Activated CD8-positive, alpha-beta T cell treated with anti-CD3 and anti-CD28 coated beads for 36 hours (primary cell): ENCODE measurements around the gene DIS3L2. TPM values are rescaled to one million over a fixed set of nuclear protein-coding genes. Genes with fewer than 3 reads are reported as not detected.

Experiments used
- ATAC-seq: fragments of 200-7000 bp; cut with Tn5 transposase; one replicate; pipeline ENCODE4 v1.10.0; 2021; ENCODE audit warnings: mild to moderate bottlenecking, moderate library complexity
- CTCF ChIA-PET: fragments of 350-600 bp; sonication (Branson Sonifier 250); formaldehyde crosslinking; loops from one replicate; lab custom pipeline; 2021; ENCODE audit warnings: antibody characterized with exemption; lab: Charles Lee
- POLR2A ChIA-PET: fragments of 350-600 bp; sonication (Branson Sonifier 250); formaldehyde crosslinking; loops from one replicate; lab custom pipeline; 2021; ENCODE audit warnings: antibody characterized with exemption; lab: Charles Lee
- DNase-seq: peaks from one replicate; pipeline ENCODE4 v3.0.0-alpha.2; 2020
- H3K27ac Mint-ChIP-seq: one replicate; pipeline ENCODE4 v1.8.0; 2021; ENCODE audit warnings: mild to moderate bottlenecking, mixed read lengths
- H3K27me3 Mint-ChIP-seq: one replicate; pipeline ENCODE4 v1.8.0; 2021; ENCODE audit warnings: mixed read lengths
- H3K36me3 Mint-ChIP-seq: one replicate; pipeline ENCODE4 v1.8.0; 2021; ENCODE audit warnings: low read depth, mixed read lengths
- H3K4me1 Mint-ChIP-seq: one replicate; pipeline ENCODE4 v1.8.0; 2021; ENCODE audit warnings: low read depth, mixed read lengths
- H3K4me3 Mint-ChIP-seq: one replicate; pipeline ENCODE4 v1.8.0; 2021; ENCODE audit warnings: mild to moderate bottlenecking, moderate library complexity, mixed read lengths
- H3K9me3 Mint-ChIP-seq: one replicate; pipeline ENCODE4 v1.8.0; 2021; ENCODE audit warnings: mixed read lengths
- CTCF ChIP-seq: fragments of 200-600 bp; IDR thresholded peaks from one replicate; pipeline ENCODE4 v1.8.0; 2022; ENCODE audit warnings: antibody characterized with exemption, mild to moderate bottlenecking
- intact Hi-C: fragments of 100-400 bp; cut with micrococcal nuclease; formaldehyde crosslinking; loops from one replicate; pipeline ENCODE4 v1.10.0; 2022
- total RNA-seq, 2 experiments: library from RNA; stranded (reverse); gene quantifications; one replicate each; pipeline ENCODE4 v1.2.3, GENCODE V29; 2021

The DIS3L2 gene
- total RNA-seq, 2 experiments from 2014 or later: 26.5 to 27.2 TPM

- H3K4me1 Mint-ChIP-seq: peaks cover 3% of the 10 kb centered on the region
- ATAC-seq: no peak
- H3K9me3 Mint-ChIP-seq: no peaks in the 10 kb centered on the region
- ChIA-PET POLR2A (no interaction called here), CTCF (no interaction called here)
- H3K36me3 Mint-ChIP-seq: no peaks in the 10 kb centered on the region
- H3K27ac Mint-ChIP-seq: no peak overlapping the region
- no peak for DNase-seq
- no peak overlapping the region for H3K4me3 Mint-ChIP-seq
- H3K27me3 Mint-ChIP-seq: peaks cover 27% of the 10 kb centered on the region
- no peak for TF ChIP-seq CTCF
- intact Hi-C loops: no loop called here
These were observed 391.1 kb downstream of the DIS3L2 start for GRCh38 chr2:232352511-232353091.

GRCh38 chr2:232353096-232353495 lies 391.6 kb downstream of the DIS3L2 start:
- Mint-ChIP-seq H3K4me3 (no peak overlapping the region), H3K9me3 (no peaks in the 10 kb centered on the region), H3K27ac (no peak overlapping the region), H3K4me1 (peaks cover 3% of the 10 kb centered on the region), H3K27me3 (peaks cover 27% of the 10 kb centered on the region), H3K36me3 (no peaks in the 10 kb centered on the region)
- no peak for TF ChIP-seq CTCF
- CTCF ChIA-PET: no interaction called here
- intact Hi-C loops: no loop called here
- DNase-seq: no peak
- no peak for ATAC-seq
- POLR2A ChIA-PET: no interaction called here

GRCh38 chr2:232353660-232354059 lies 392.1 kb downstream of the DIS3L2 start:
- Mint-ChIP-seq H3K27me3 (peaks cover 27% of the 10 kb centered on the region), H3K9me3 (no peaks in the 10 kb centered on the region), H3K27ac (no peak overlapping the region), H3K36me3 (no peaks in the 10 kb centered on the region), H3K4me1 (peaks cover 3% of the 10 kb centered on the region), H3K4me3 (no peak overlapping the region)
- no peak for TF ChIP-seq CTCF
- ATAC-seq (no peak), DNase-seq (no peak)
- POLR2A ChIA-PET: no interaction called here
- CTCF ChIA-PET: interaction anchor here (1.8 kb wide), 1 partner anchor 13 kb away, joined by 8 read pairs; no protein-coding TSS in a partner anchor
- intact Hi-C loops: no loop called here

- H3K4me3 Mint-ChIP-seq: no peak overlapping the region
- ChIA-PET CTCF (interaction anchor here (1.8 kb wide), 1 partner anchor 13 kb away, joined by 8 read pairs; no protein-coding TSS in a partner anchor), POLR2A (no interaction called here)
- no peak for TF ChIP-seq CTCF
- H3K9me3 Mint-ChIP-seq: no peaks in the 10 kb centered on the region
- peaks cover 27% of the 10 kb centered on the region for H3K27me3 Mint-ChIP-seq
- DNase-seq (no peak), ATAC-seq (no peak)
- H3K27ac Mint-ChIP-seq: no peak overlapping the region
- peaks cover 3% of the 10 kb centered on the region for H3K4me1 Mint-ChIP-seq
- H3K36me3 Mint-ChIP-seq: no peaks in the 10 kb centered on the region
- intact Hi-C loops: no loop called here
These were observed 392.6 kb downstream of the DIS3L2 start for GRCh38 chr2:232354069-232354468.

- H3K9me3 Mint-ChIP-seq: no peaks in the 10 kb centered on the region
- H3K27me3 Mint-ChIP-seq: no peaks in the 10 kb centered on the region
- H3K4me1 Mint-ChIP-seq: peaks cover 24% of the 10 kb centered on the region
- no peak for ATAC-seq
- no peak overlapping the region for H3K27ac Mint-ChIP-seq
- CTCF ChIA-PET: no interaction called here
- TF ChIP-seq CTCF: no peak
- no peaks in the 10 kb centered on the region for H3K36me3 Mint-ChIP-seq
- no peak for DNase-seq
- H3K4me3 Mint-ChIP-seq: no peak overlapping the region
- intact Hi-C loops: no loop called here
- POLR2A ChIA-PET: no interaction called here
These were observed 400.1 kb downstream of the DIS3L2 start for GRCh38 chr2:232361646-232362045.
